Measurements from ENCODE around the gene TBXA2R.

DNA sequence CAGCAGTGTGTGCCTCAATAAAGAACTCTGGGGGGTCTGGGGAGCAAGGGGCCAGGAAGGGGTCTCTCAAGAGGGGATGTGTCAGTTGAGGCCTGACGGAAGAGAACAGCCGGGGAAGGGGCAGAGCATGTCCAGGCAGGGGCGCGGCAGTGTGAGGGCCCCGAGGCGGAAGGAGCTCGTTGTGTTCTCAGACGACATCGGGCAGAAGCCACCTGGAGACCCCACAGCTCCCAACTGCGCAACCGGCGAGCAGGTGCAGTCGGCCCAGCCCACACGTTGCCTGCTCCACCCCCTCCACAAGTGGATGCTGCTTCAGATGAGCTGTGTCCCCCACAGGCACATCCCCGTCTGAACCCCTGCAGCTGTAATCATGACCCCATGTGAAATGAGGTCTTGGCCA, 15.0 kb upstream of the TBXA2R start:
- TF ChIP-seq, protein P1, sequence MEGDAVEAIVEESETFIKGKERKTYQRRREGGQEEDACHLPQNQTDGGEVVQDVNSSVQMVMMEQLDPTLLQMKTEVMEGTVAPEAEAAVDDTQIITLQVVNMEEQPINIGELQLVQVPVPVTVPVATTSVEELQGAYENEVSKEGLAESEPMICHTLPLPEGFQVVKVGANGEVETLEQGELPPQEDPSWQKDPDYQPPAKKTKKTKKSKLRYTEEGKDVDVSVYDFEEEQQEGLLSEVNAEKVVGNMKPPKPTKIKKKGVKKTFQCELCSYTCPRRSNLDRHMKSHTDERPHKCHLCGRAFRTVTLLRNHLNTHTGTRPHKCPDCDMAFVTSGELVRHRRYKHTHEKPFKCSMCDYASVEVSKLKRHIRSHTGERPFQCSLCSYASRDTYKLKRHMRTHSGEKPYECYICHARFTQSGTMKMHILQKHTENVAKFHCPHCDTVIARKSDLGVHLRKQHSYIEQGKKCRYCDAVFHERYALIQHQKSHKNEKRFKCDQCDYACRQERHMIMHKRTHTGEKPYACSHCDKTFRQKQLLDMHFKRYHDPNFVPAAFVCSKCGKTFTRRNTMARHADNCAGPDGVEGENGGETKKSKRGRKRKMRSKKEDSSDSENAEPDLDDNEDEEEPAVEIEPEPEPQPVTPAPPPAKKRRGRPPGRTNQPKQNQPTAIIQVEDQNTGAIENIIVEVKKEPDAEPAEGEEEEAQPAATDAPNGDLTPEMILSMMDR (IDR thresholded peaks at IDR 0.05; ENCODE audit: low read depth, low read length): no peak
- TF ChIP-seq POLR2A (IDR thresholded peaks at IDR 0.05; ENCODE audit: extremely low read depth, insufficient read length) (no peak), MYC (IDR thresholded peaks at IDR 0.05; ENCODE audit: low read depth, low read length) (no peak)
- TF ChIP-seq, protein P2, sequence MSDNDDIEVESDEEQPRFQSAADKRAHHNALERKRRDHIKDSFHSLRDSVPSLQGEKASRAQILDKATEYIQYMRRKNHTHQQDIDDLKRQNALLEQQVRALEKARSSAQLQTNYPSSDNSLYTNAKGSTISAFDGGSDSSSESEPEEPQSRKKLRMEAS (IDR thresholded peaks at IDR 0.05; ENCODE audit: low read depth, low read length): no peak

All from NB4 (cell line).